ENCODE data around the gene E2F6. TPM values are rescaled to one million over a fixed set of nuclear protein-coding genes. Genes with fewer than 3 reads are reported as not detected.

E2F6 gene
- total and polyA plus RNA-seq, 2 of the 8 experiments (the other 6 are each of a cell fraction or from before 2014, with no cell fraction given): 8.3 to 14.9 TPM

GRCh38 chr2:11507517-11507916, 41.6 kb upstream of the E2F6 start:
- H3K4me2 ChIP-seq (ENCODE audit: insufficient read depth in 1 of 2, low read depth in 2 of 2, low read length in 2 of 2): no peak overlapping the region
- ChIA-PET POLR2A (ENCODE audit: partially characterized antibody) (interaction anchor here (0.7 kb wide), 1 partner anchor 26 kb away, joined by 3 read pairs; no protein-coding TSS in a partner anchor), CTCF (ENCODE audit: partially characterized antibody) (interaction anchor here (0.8 to 2.9 kb wide), 4 partner anchors 24 to 75 kb away, joined by 3 to 13 read pairs (median 8); no protein-coding TSS in a partner anchor)
- peaks cover 6% of the 10 kb centered on the region for H3K79me1 ChIP-seq (ENCODE audit: low read depth, low read length)
- 0 out of 4 replicates have a peak, but pooled peaks cover 0 to 8% of the 10 kb centered on the region in 2 experiments for H3K9me3 ChIP-seq (ENCODE audit: insufficient read depth in 2 of 2, low read depth in 1 of 2, low read length in 1 of 2)
- no peak overlapping the region for H4K8ac ChIP-seq (ENCODE audit: extremely low read depth, insufficient read depth, low read length)
- H3K14ac ChIP-seq (ENCODE audit: insufficient read length): no peak overlapping the region
- H2BK5ac ChIP-seq (ENCODE audit: low read depth, low read length): no peak overlapping the region
- H3K23me2 ChIP-seq (ENCODE audit: low read depth, low read length): no peaks in the 10 kb centered on the region
- no peak overlapping the region for H2BK120ac ChIP-seq (replicated peaks; ENCODE audit: low read depth, low read length)
- peaks cover 0 to 18% of the 10 kb centered on the region in 2 experiments; a peak in 2 of 4 replicates for H3K79me2 ChIP-seq (ENCODE audit: control insufficient read depth in 1 of 2, insufficient read depth in 2 of 2, low read length in 2 of 2)
- no peak overlapping the region for H2BK12ac ChIP-seq (ENCODE audit: low read depth, low read length)
- no peak for TF ChIP-seq TCF12 (IDR thresholded peaks at IDR 0.05; ENCODE audit: low read depth, low read length)
- no peak for TF ChIP-seq SRF (IDR thresholded peaks at IDR 0.05; ENCODE audit: low read depth, low read length)
- TF ChIP-seq SIN3A (conservative IDR thresholded peaks at IDR 0.05 in 1 of 2, IDR thresholded peaks at IDR 0.05 in 1 of 2; ENCODE audit: low read depth in 1 of 2, low read length in 2 of 2): no peak
- H2AK5ac ChIP-seq (ENCODE audit: low read depth, low read length): no peak overlapping the region
- H3K18ac ChIP-seq (ENCODE audit: extremely low read depth, low read length): no peak overlapping the region
- no peak overlapping the region for H3K56ac ChIP-seq (replicated peaks; ENCODE audit: insufficient read length, low read depth, low read length)
- H4K20me1 ChIP-seq (replicated peaks in 1 of 2; ENCODE audit: control insufficient read depth in 1 of 2, insufficient read depth in 2 of 2, low read length in 2 of 2): peaks cover 0 to 1% of the 10 kb centered on the region in 2 experiments
- no peak overlapping the region for H3K9ac ChIP-seq (replicated peaks in 1 of 4; ENCODE audit: extremely low read depth in 1 of 4, low read depth in 3 of 4, low read length in 3 of 4)
- H3K27ac ChIP-seq (ENCODE audit: low read depth, low read length): no peak overlapping the region
- H2BK20ac ChIP-seq (ENCODE audit: low read length): no peak overlapping the region
- H4K5ac ChIP-seq (ENCODE audit: insufficient read length, low read depth, low read length): no peak overlapping the region
- no peak overlapping the region for H3K23ac ChIP-seq (ENCODE audit: insufficient read length)
- no peak for DNase-seq (ENCODE audit: low read depth in 1 of 2, low spot score in 2 of 2)
- no peak overlapping the region for H2BK15ac ChIP-seq (ENCODE audit: low read length)
- 94% methylated on average over 2 of the region's 2 CpGs; no CpG with 5 or more reads in 1 of the 2 experiments for WGBS, 2 experiments (ENCODE audit: extremely low coverage in 1 of 2, insufficient coverage in 1 of 2, insufficient read length in 1 of 2, insufficient replicate concordance in 2 of 2, low coverage in 1 of 2, low lambda C conversion rate in 2 of 2, missing lambda C conversion rate in 1 of 2)
- H3K4ac ChIP-seq (replicated peaks; ENCODE audit: insufficient read length, low read depth, low read length): peak overlapping the region; percentile 65
- FAIRE-seq: no peak
- H3K4me3 ChIP-seq (ENCODE audit: extremely low read depth in 1 of 4, insufficient read depth in 2 of 4, low read depth in 3 of 4, low read length in 4 of 4): no peak overlapping the region
- H4K91ac ChIP-seq (replicated peaks; ENCODE audit: insufficient read length, low read length): no peak overlapping the region
- H3K4me1 ChIP-seq (replicated peaks in 1 of 4; ENCODE audit: control insufficient read depth in 3 of 4, insufficient read depth in 4 of 4, low read length in 3 of 4): peaks cover 0 to 2% (median 0%) of the 10 kb centered on the region in 4 experiments; a peak in 1 of 7 replicates
- H3K36me3 ChIP-seq (ENCODE audit: control insufficient read depth in 2 of 4, insufficient read depth in 4 of 4, low read length in 3 of 4): no peaks in the 10 kb centered on the region
- no peak overlapping the region for H2AFZ ChIP-seq (ENCODE audit: low read length)
- H3K27me3 ChIP-seq (replicated peaks in 1 of 4; ENCODE audit: control insufficient read depth in 3 of 4, extremely low read depth in 1 of 4, insufficient read depth in 3 of 4, low read length in 3 of 4): no peaks in the 10 kb centered on the region

All from H1 (cell line).